PC-3 (cell line): Measurements from ENCODE around the gene HECTD1. TPM values are rescaled to one million over a fixed set of nuclear protein-coding genes. Genes with fewer than 3 reads are reported as not detected.
A peak's percentile ranks its signal among the peaks of the same experiment; 100 is the strongest.
"Not testable (repeated sequence)": the region's sequence is repeated elsewhere in the genome, so short reads cannot be mapped to it uniquely, and the experiment has no call there.

Source experiments
- ATAC-seq: fragments of 200-7000 bp; cut with Tn5 transposase; 2 replicates; pipeline ENCODE4 v1.9.1; 2020; ENCODE audit warnings: mild to moderate bottlenecking, moderate library complexity
- BruUV-seq: library from RNA; stranded (reverse); fragments of 400-500 nt; replicated peaks from 2 replicates; lab custom pipeline; 2021; lab: Mats Ljungman, UMichigan
- CTCF ChIA-PET: fragments of 300-600 bp; sonication (Branson Sonifier 250); formaldehyde crosslinking; loops from one replicate; lab custom pipeline; 2022; ENCODE audit warnings: antibody characterized with exemption; lab: Charles Lee
- POLR2A ChIA-PET: fragments of 300-600 bp; sonication (Branson Sonifier 250); formaldehyde crosslinking; loops from one replicate; lab custom pipeline; 2022; ENCODE audit warnings: antibody characterized with exemption; ENCODE audit not compliant: unreplicated experiment; lab: Charles Lee
- DNase-seq: peaks from one replicate; pipeline ENCODE4 v3.0.0-alpha.2; 2015
- H2AFZ ChIP-seq: fragments of 300-600 bp; sonication (generic); 2 replicates; pipeline ENCODE4 v1.6.0; 2016; ENCODE audit warnings: antibody characterized with exemption, low read length
- H3F3A ChIP-seq: fragments of 300-600 bp; sonication (generic); one replicate; pipeline ENCODE4 v1.6.0; 2017; ENCODE audit warnings: antibody characterized with exemption, low read length, control low read depth, mild to moderate bottlenecking; ENCODE audit not compliant: unreplicated experiment
- H3K27ac ChIP-seq: fragments of 300-600 bp; sonication (generic); 2 replicates; pipeline ENCODE4 v1.5.1; 2016; ENCODE audit warnings: mild to moderate bottlenecking, low read length
- H3K27me3 ChIP-seq: fragments of 300-600 bp; sonication (generic); 2 replicates; pipeline ENCODE4 v1.6.1; 2016; ENCODE audit warnings: low read length, mixed read lengths
- H3K36me3 ChIP-seq: fragments of 300-600 bp; sonication (generic); 2 replicates; pipeline ENCODE4 v1.6.1; 2016; ENCODE audit warnings: low read depth, mixed run types, low read length, mixed read lengths
- H3K4me1 ChIP-seq: fragments of 300-600 bp; sonication (generic); 2 replicates; pipeline ENCODE4 v1.5.1; 2016; ENCODE audit warnings: low read length; ENCODE audit not compliant: insufficient read depth
- H3K4me2 ChIP-seq: fragments of 300-600 bp; sonication (generic); 2 replicates; pipeline ENCODE4 v1.6.0; 2016; ENCODE audit warnings: low read length
- H3K4me3 ChIP-seq: fragments of 300-600 bp; sonication (generic); 2 replicates; pipeline ENCODE4 v1.5.1; 2016; ENCODE audit warnings: mild to moderate bottlenecking, low read length, mixed read lengths
- H3K79me2 ChIP-seq: fragments of 300-600 bp; sonication (generic); 2 replicates; pipeline ENCODE4 v1.6.1; 2017; ENCODE audit warnings: low read length, mixed read lengths
- H3K9ac ChIP-seq: fragments of 300-600 bp; sonication (generic); 2 replicates; pipeline ENCODE4 v1.6.0; 2016; ENCODE audit warnings: mild to moderate bottlenecking, low read length
- H3K9me2 ChIP-seq: fragments of 300-600 bp; sonication (generic); replicated peaks from 2 replicates; pipeline ENCODE4 v1.6.1; 2016; ENCODE audit warnings: mixed run types, low read length, mixed read lengths
- H3K9me3 ChIP-seq: fragments of 300-600 bp; sonication (generic); 2 replicates; pipeline ENCODE4 v1.6.1; 2016; ENCODE audit warnings: low read length, mixed read lengths
- H4K20me1 ChIP-seq: fragments of 300-600 bp; sonication (generic); 2 replicates; pipeline ENCODE4 v1.6.1; 2016; ENCODE audit warnings: low read length, mixed read lengths
- CTCF ChIP-seq: fragments of 300-600 bp; sonication (generic); conservative IDR thresholded peaks from 2 replicates; pipeline ENCODE4 v1.5.1; 2017; ENCODE audit warnings: antibody characterized with exemption, low read depth, mild to moderate bottlenecking, low read length
- EZH2 ChIP-seq: fragments of 300-600 bp; sonication (generic); IDR thresholded peaks from one replicate; pipeline ENCODE4 v1.6.1; 2017; ENCODE audit warnings: antibody characterized with exemption, mild to moderate bottlenecking, low read length; ENCODE audit not compliant: unreplicated experiment
- EZH2phosphoT487 ChIP-seq: fragments of 300-600 bp; sonication (generic); IDR thresholded peaks from 2 replicates; pipeline ENCODE4 v1.6.1; 2018; ENCODE audit warnings: mild to moderate bottlenecking, antibody characterized with exemption, low read length, borderline replicate concordance
- intact Hi-C: fragments of 100-400 bp; cut with micrococcal nuclease; formaldehyde crosslinking; loops from 2 replicates; pipeline ENCODE4 v1.9.0; 2023
- total RNA-seq: library from RNA; depleted of rRNA; stranded (reverse); fragments of >200 nt; gene quantifications from 2 replicates; pipeline ENCODE4 v1.2.3, GENCODE V29; 2014

Gene HECTD1
- total RNA-seq, 1 experiment from 2014 or later, result 152 TPM

GRCh38 chr14:31251028-31251958 lies 43.7 kb upstream of the HECTD1 start:
- ChIA-PET CTCF (no interaction called here), POLR2A (no interaction called here)
- Histone ChIP-seq H3K9ac (no peak overlapping the region), H2AFZ (peak overlapping the region; percentile 69), H3K36me3 (no peaks in the 10 kb centered on the region), H3K4me3 (no peak overlapping the region), H3K4me1 (peaks cover 6% of the 10 kb centered on the region; the same call in 1 of the 2 replicates), H3F3A (no peaks in the 10 kb centered on the region), H3K27me3 (no peaks in the 10 kb centered on the region), H4K20me1 (no peaks in the 10 kb centered on the region), H3K9me3 (no peaks in the 10 kb centered on the region), H3K4me2 (no peak overlapping the region), H3K27ac (no peak overlapping the region), H3K79me2 (no peaks in the 10 kb centered on the region), H3K9me2 (no peaks in the 10 kb centered on the region)
- ATAC-seq (peak; percentile 54), DNase-seq (no peak)
- intact Hi-C loops, result no loop called here
- TF ChIP-seq CTCF, result no peak
- no peak for TF ChIP-seq EZH2
- TF ChIP-seq EZH2phosphoT487, result no peak
- no TSS peak for BruUV-seq

- Histone ChIP-seq H2AFZ (peak overlapping the region; percentile 16; the same call in 1 of the 2 replicates), H3K9me3 (no peaks in the 10 kb centered on the region), H3K4me3 (no peak overlapping the region), H3K27ac (peak overlapping the region; percentile 87), H3K27me3 (no peaks in the 10 kb centered on the region), H3K79me2 (no peaks in the 10 kb centered on the region), H3K36me3 (no peaks in the 10 kb centered on the region), H3K9me2 (no peaks in the 10 kb centered on the region), H3K9ac (peak overlapping the region; percentile 57), H3K4me2 (peak overlapping the region; percentile 9; the same call in 1 of the 2 replicates), H3K4me1 (peaks cover 22% of the 10 kb centered on the region), H4K20me1 (no peaks in the 10 kb centered on the region), H3F3A (no peaks in the 10 kb centered on the region)
- ChIA-PET CTCF (no interaction called here), POLR2A (no interaction called here)
- intact Hi-C loops, result no loop called here
- DNase-seq (no peak), ATAC-seq (no peak)
- TF ChIP-seq EZH2phosphoT487 (no peak), EZH2 (no peak), CTCF (no peak)
- no TSS peak for BruUV-seq
Observed at GRCh38 chr14:31244626-31245025, 37.0 kb upstream of the HECTD1 start.

GRCh38 chr14:31243860-31244259 lies 36.3 kb upstream of the HECTD1 start:
- Histone ChIP-seq H3K27me3 (no peaks in the 10 kb centered on the region), H3K79me2 (no peaks in the 10 kb centered on the region), H2AFZ (0 out of 2 replicates have a peak overlapping the region, but pooled peaks have one; percentile 35), H3K27ac (peak overlapping the region; percentile 87), H4K20me1 (no peaks in the 10 kb centered on the region), H3K36me3 (no peaks in the 10 kb centered on the region), H3K9ac (peak overlapping the region; percentile 65), H3K4me2 (no peak overlapping the region), H3F3A (no peaks in the 10 kb centered on the region), H3K4me1 (peaks cover 22% of the 10 kb centered on the region), H3K4me3 (no peak overlapping the region), H3K9me2 (no peaks in the 10 kb centered on the region), H3K9me3 (no peaks in the 10 kb centered on the region)
- TF ChIP-seq CTCF (no peak), EZH2phosphoT487 (no peak), EZH2 (no peak)
- intact Hi-C loops, result no loop called here
- POLR2A ChIA-PET, result no interaction called here
- DNase-seq, result peak; percentile 96
- ATAC-seq, result peak; percentile 86
- BruUV-seq, result no TSS peak
- CTCF ChIA-PET, result no interaction called here

- POLR2A ChIA-PET, result interaction anchor here (0.6 kb wide), 1 partner anchor 42 kb away, joined by 17 read pairs; no protein-coding TSS in a partner anchor
- H3K9me2 ChIP-seq, ATAC-seq, H3K79me2 ChIP-seq, H4K20me1 ChIP-seq, H2AFZ ChIP-seq, H3K9me3 ChIP-seq, H3K27ac ChIP-seq, BruUV-seq, H3F3A ChIP-seq, H3K27me3 ChIP-seq, H3K36me3 ChIP-seq, H3K9ac ChIP-seq, intact Hi-C loops, H3K4me3 ChIP-seq, CTCF ChIA-PET, H3K4me2 ChIP-seq: not testable (repeated sequence)
- peaks cover 22% of the 10 kb centered on the region for H3K4me1 ChIP-seq
- peak; percentile 6 for DNase-seq
Observed at GRCh38 chr14:31242161-31242940, 34.8 kb upstream of the HECTD1 start.
